GM18519 (cell line): ENCODE data around the gene MFSD2A.
"Not testable (repeated sequence)": the region's sequence is repeated elsewhere in the genome, so short reads cannot be mapped to it uniquely, and the experiment has no call there.

Experiments
- ATAC-seq: cut with Tn5 transposase; IDR thresholded peaks from one replicate; pipeline ENCODE4 v1.9.1; 2021; ENCODE audit warnings: mild to moderate bottlenecking, moderate library complexity; ENCODE audit not compliant: unreplicated experiment, low FRiP score

Gene MFSD2A

DNA sequence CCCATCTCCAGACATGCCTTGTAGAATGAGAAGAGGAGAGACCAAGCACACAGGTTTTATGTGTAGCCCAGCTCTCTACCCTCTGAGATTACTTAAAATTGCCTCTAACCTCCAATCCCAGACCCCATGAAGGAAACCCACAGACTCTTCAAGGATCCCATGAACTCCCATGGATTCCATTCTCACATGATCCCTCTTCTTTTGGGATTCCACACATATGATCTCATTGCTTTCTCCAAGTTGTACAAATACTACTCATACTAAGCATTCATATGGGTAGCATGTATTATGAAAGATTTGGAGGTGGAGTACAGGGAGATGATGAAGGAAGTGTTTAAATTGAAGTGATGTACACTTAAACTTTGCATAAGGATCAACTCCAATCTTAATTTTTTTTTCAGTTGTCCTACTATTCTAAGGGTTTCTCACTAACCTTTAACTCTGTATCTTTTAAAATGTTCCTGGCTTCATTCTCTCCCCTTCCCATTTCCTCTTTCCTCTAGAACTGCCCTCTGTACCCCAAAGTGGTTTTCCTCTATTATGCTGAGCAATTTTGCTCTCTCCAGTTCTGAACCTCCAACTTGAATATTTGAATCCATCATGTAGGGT lies 41.6 kb downstream of the MFSD2A start:
- no peak for ATAC-seq

DNA sequence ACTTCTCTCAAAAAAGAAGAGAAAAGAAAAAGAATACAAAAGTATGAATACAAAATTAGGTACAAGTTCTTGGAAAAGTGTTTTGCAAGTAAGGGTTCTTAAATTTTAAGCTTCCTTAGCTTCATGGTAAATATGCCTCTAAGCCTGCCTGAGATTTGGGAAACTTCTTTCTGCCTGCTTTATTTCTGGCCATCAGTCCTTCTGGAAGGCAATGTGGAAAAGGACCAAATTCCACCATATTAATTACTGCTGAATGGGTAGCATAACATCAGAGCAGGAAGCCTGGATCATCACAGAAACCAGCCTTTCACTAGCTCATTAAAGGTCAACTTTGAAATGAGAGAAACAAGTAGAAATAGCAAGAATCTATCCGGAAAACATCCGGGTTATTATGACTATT lies 46.5 kb downstream of the MFSD2A start:
- no peak for ATAC-seq

DNA sequence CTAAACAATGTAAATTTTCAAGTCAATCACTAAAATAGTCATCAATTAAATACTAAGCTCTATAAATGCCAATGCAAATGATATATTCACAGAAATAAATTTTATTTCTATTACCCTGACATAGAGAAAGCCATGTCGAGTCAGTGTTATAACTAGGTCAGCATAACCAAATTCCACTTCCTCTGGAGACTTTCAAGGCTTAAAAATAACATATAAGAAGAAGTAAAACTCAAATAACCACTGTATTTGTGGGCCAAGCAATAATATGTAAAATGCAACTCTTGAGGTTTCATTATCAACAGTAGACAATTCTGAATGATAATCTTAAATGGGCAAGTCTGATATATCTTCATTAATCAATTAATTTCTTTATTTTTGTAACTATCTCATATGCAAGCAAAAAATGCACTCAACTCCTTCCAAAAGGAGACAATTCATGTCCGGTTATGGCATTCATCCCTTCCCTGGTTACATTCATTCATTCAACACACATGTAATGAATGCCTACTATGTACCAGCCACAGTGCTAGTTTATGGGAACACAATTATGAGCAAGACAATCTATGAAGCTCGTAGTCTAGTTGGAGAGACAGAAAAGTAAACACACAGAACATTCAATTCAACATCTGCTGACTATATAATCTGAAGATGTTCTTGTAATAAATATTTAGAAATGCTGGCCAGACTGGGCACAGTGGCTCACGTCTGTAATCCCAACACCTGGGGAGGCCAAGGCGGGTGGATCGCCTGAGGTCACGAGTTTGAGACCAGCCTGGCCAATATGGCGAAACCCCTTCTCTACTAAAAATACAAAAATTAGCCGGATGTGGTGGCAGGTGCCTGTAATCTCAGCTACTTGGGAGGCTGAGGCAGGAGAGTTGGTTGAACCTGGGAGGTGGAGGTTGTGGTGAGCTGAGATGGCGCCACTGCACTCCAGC lies 48.5 kb downstream of the MFSD2A start:
- no peak for ATAC-seq

DNA sequence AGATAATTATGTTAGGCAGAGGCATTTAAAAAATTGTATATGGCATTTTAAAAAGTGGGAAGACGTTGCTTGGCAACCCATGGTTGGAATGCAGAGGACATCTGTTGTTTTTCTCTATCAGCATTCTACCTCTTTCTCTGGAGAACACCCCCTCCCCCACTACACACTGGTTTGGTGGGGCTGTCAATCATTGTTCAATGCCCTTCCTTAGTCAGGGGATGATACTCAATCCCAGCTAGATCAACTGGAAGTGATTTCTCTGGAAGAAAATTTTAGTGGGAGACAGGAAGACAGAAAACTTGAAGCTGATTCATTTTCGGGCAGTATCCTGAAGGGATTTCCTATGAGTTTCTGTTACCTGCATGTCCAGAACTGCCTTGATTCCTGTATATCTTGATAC lies 49.9 kb downstream of the MFSD2A start:
- no peak for ATAC-seq

DNA sequence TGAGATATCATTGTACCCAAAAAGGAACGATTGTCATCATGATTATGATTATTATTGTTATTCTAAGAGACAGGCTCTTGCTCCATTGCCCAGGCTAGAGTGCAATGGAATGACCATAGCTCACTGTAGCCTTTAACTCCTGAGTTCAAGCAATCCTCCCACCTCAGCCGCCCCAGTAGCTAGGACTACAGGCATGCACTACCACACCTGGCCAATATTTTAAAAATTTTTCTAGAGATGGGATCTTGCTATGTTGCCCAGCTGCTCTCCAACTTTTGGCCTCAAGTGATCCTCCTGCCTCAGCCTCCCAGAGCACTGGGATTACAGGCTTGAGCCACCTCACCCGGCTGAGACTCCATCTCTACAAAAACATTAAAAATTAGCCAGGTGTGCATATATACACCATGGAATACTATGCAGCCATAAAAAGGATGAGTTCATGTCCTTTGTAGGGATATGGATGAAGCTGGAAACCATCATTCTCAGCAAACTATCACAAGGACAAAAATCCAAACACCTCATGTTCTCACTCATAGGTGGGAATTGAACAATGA lies 52.6 kb downstream of the MFSD2A start:
- ATAC-seq = not testable (repeated sequence)

DNA sequence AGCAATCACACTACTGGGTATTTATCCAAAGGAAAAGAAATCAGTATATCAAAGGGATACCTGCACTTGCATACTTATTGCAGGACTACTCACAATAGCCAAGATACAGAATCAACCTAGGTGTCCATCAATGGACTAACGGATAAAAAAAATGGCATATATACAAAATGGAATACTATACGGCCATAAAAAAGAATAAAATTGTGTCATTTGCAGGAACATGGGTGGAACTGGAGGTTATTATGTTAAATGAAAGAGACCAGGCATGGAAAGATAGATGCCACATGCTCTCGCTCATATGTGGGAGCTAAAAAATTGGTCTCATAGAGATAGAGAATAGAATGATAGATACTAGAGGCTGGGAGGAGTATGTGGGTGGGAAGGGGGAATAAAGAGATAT lies 56.3 kb downstream of the MFSD2A start:
- ATAC-seq = no peak

DNA sequence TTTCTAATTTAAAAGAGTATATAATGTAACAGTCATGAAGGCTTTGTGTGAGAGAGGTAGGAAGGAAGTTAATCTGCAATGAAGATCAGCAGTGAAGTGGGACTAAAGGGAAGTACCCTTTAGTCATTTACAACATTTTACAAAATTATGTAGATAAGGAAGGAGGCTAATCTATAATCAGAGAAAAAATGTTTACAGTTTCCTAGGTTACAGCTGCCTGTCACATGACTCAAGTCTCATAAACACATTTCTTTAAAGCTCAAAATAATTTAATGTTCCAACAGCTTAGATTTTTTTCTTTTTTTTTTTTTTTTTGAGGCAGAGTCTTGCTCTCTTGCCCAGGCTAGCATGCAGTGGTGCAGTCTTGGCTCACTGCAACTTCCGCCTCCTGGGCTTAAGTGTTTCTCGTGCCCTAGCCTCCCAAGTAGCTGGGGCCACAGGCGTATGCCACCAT lies 59.3 kb downstream of the MFSD2A start:
- ATAC-seq = no peak

DNA sequence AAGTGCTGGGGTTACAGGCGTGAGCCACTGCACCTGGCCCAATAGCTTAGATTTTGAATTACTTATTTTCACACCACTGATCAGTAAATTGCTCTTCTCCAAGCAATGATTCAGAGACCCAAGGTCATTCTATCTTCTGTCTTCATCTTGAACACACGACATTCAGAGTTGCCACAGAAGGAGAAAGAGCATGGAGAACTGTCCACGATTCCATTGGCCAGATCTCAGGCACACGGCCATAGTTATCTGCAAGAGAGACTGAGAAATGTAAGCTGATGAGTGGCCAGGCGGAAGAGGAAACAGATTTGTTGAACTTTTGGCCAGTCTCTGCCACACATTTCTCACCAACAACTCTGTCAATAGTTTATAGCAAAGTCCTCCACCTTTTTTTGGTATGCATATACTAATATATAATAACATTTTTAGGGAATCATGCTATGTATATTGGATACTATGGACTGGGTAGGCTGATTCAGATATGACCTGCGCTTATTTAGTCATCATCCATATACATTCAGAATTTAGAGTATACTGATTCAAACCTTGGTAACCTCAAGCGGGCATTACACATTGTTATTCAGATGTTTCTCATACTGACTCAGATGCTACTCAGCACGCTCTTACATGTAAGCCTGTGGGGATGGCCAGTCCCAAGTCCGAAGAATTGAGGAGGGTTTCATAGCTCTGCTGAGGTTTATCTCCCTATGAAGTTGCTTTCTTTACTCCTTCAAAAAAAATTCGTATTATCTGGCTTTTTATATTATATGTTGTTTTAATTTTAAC lies 60.1 kb downstream of the MFSD2A start:
- ATAC-seq = no peak

DNA sequence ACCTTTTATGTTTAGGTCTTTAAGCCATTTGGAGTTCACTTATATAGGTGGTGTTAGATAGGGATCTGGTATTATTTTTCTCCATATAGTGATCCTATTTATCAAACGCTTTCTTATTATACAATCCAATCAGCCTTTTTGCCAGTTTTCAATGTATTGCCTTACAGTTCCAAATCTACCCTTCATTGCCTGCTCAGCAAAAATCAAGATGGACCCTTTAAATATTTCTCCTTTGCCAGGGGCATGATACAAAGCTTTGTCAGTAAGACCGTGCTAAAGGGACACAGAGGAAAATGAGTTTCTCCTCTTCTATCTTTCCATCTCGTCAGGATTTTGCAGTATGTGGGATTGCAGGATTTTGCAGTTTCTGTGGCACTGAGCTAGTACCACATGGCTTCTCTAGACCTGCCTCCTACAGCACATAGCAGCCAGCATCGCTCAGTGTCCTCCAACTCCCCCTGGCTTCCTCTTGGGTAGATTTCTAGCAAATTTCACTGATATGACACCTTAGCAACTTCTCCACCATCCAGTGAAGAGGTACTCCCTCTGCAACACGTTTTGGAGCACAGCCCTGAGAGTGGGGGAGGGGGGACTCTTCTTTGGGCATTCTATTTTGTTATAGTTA lies 63.1 kb downstream of the MFSD2A start:
- ATAC-seq = no peak
